RWPE2 (cell line): ENCODE measurements around the gene ZNF287.
"Not testable (repeated sequence)": the region's sequence is repeated elsewhere in the genome, so short reads cannot be mapped to it uniquely, and the experiment has no call there.

Source experiments
- ATAC-seq: fragments of 200-7000 bp; cut with Tn5 transposase; 3 replicates; pipeline ENCODE4 v1.9.1; 2021; ENCODE audit warnings: low read depth
- DNase-seq: peaks from one replicate; pipeline ENCODE4 v3.0.0-alpha.2; 2020; ENCODE audit warnings: low spot score
- H3K27ac ChIP-seq: fragments of 450-650 bp; 2 replicates; pipeline ENCODE4 v1.5.1; 2017; ENCODE audit warnings: mild to moderate bottlenecking; ENCODE audit not compliant: poor library complexity, severe bottlenecking
- H3K27me3 ChIP-seq: fragments of 250-450 bp; sonication (Bioruptor Pico); 2 replicates; pipeline ENCODE4 v1.5.1; 2021; ENCODE audit warnings: mild to moderate bottlenecking, moderate library complexity; ENCODE audit not compliant: insufficient read depth, poor library complexity, severe bottlenecking
- H3K36me3 ChIP-seq: fragments of 250-450 bp; sonication (Bioruptor Pico); 2 replicates; pipeline ENCODE4 v1.5.1; 2020; ENCODE audit warnings: low read depth, mild to moderate bottlenecking, moderate library complexity
- H3K4me1 ChIP-seq: fragments of 250-450 bp; sonication (Bioruptor Pico); 2 replicates; pipeline ENCODE4 v1.5.1; 2021; ENCODE audit warnings: mild to moderate bottlenecking, moderate library complexity; ENCODE audit not compliant: insufficient read depth, poor library complexity, severe bottlenecking
- H3K4me3 ChIP-seq: fragments of 250-450 bp; sonication (Bioruptor Pico); 2 replicates; pipeline ENCODE4 v1.5.1; 2021; ENCODE audit warnings: mild to moderate bottlenecking, moderate library complexity; ENCODE audit not compliant: severe bottlenecking
- H3K9me3 ChIP-seq: fragments of 250-450 bp; sonication (Bioruptor Pico); 2 replicates; pipeline ENCODE4 v1.5.1; 2021; ENCODE audit warnings: mild to moderate bottlenecking, moderate library complexity; ENCODE audit not compliant: severe bottlenecking
- CTCF ChIP-seq: fragments of 450-650 bp; IDR thresholded peaks from one replicate; pipeline ENCODE4 v1.5.1; 2017; ENCODE audit warnings: mild to moderate bottlenecking, moderate library complexity; ENCODE audit not compliant: poor library complexity, severe bottlenecking

Gene ZNF287

GRCh38 chr17:16534236-16534635 is 34.8 kb downstream of the ZNF287 start:
- DNase-seq (no peak), ATAC-seq (no peak)
- Histone ChIP-seq H3K9me3 (no peaks in the 10 kb centered on the region), H3K4me3 (no peak overlapping the region), H3K36me3 (no peaks in the 10 kb centered on the region), H3K27me3 (no peaks in the 10 kb centered on the region), H3K27ac (no peak overlapping the region), H3K4me1 (no peaks in the 10 kb centered on the region)
- TF ChIP-seq CTCF, result no peak

DNA sequence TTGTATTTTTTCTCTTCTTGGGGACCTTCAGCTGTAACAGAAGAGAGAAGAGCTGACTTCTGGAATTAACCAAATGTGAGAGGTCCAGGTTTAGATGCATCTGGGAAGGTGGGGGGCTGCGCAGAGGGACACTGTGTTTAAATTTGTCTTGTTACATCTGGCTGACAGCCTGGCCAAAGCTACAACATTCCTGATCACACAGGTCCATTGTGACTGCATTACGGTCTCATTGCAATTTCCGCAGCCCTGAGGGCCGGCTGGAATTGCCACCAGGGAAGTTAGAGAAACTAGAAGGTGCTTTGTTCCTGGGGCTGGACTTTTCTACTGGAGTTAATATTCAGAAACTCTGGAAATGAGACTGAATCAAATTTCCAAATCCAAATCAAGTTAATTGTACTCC is 39.1 kb downstream of the ZNF287 start:
- Histone ChIP-seq H3K4me1 (no peaks in the 10 kb centered on the region), H3K36me3 (no peaks in the 10 kb centered on the region), H3K27ac (no peak overlapping the region), H3K4me3 (no peak overlapping the region), H3K27me3 (no peaks in the 10 kb centered on the region), H3K9me3 (no peaks in the 10 kb centered on the region)
- ATAC-seq, result no peak
- no peak for DNase-seq
- no peak for TF ChIP-seq CTCF

- H3K4me3 ChIP-seq, result no peak overlapping the region
- no peak for ATAC-seq
- H3K36me3 ChIP-seq, result no peaks in the 10 kb centered on the region
- H3K27ac ChIP-seq, result no peak overlapping the region
- H3K27me3 ChIP-seq, result no peaks in the 10 kb centered on the region
- DNase-seq, result no peak
- peaks cover 3% of the 10 kb centered on the region for H3K4me1 ChIP-seq
- no peak for TF ChIP-seq CTCF
- H3K9me3 ChIP-seq, result no peaks in the 10 kb centered on the region
Measured at GRCh38 chr17:16527298-16527697, 41.7 kb downstream of the ZNF287 start.

GRCh38 chr17:16525556-16525955 is 43.4 kb downstream of the ZNF287 start:
- peak; percentile 6 for TF ChIP-seq CTCF
- DNase-seq, H3K27me3 ChIP-seq, H3K27ac ChIP-seq, H3K4me3 ChIP-seq, ATAC-seq, H3K36me3 ChIP-seq, H3K9me3 ChIP-seq, H3K4me1 ChIP-seq: not testable (repeated sequence)

- DNase-seq (no peak), ATAC-seq (peak; percentile 92)
- Histone ChIP-seq H3K9me3 (no peaks in the 10 kb centered on the region), H3K27me3 (no peaks in the 10 kb centered on the region), H3K4me3 (no peak overlapping the region), H3K4me1 (peaks cover 11% of the 10 kb centered on the region), H3K36me3 (no peaks in the 10 kb centered on the region), H3K27ac (no peak overlapping the region)
- TF ChIP-seq CTCF, result peak; percentile 93
Measured at GRCh38 chr17:16521070-16521727, 47.8 kb downstream of the ZNF287 start.
